Left ventricle myocardium inferior (tissue), 1 donor: ENCODE data around the gene TMEM217. TPM values are rescaled to one million over a fixed set of nuclear protein-coding genes. Genes with fewer than 3 reads are reported as not detected.
A peak's percentile ranks its signal among the peaks of the same experiment; 100 is the strongest.

ENCODE experiments used
- DNase-seq: peaks from one replicate; pipeline ENCODE4 v3.0.0-alpha.2; 2020
- H3K27ac ChIP-seq: fragments of 200-600 bp; replicated peaks from 2 replicates; pipeline ENCODE4 v1.8.0; 2021
- H3K27me3 ChIP-seq: fragments of 200-600 bp; 2 replicates; pipeline ENCODE4 v1.8.0; 2021; ENCODE audit warnings: low read depth
- H3K36me3 ChIP-seq: fragments of 200-600 bp; 2 replicates; pipeline ENCODE4 v1.8.0; 2021
- H3K4me1 ChIP-seq: fragments of 200-600 bp; 2 replicates; pipeline ENCODE4 v1.8.0; 2021
- H3K4me3 ChIP-seq: fragments of 200-600 bp; 2 replicates; pipeline ENCODE4 v1.8.0; 2021; ENCODE audit warnings: mild to moderate bottlenecking, moderate library complexity
- H3K9me3 ChIP-seq: fragments of 200-600 bp; replicated peaks from 2 replicates; pipeline ENCODE4 v1.8.0; 2021
- intact Hi-C: fragments of 100-400 bp; cut with micrococcal nuclease; formaldehyde crosslinking; loops from one replicate; pipeline ENCODE4 v1.11.0; 2022
- total RNA-seq: library from RNA; stranded (reverse); fragmentation: NEBNext Ultra II Directional; extraction: Animal tissue kit (Norgen Biotek cat#: 25700); gene quantifications from one replicate; pipeline ENCODE4 v1.2.1, GENCODE V29; 2021
- TF ChIP-seq, protein P1 (sequence below): fragments of 200-600 bp; IDR thresholded peaks from 2 replicates; pipeline ENCODE4 v1.8.0; 2021; ENCODE audit warnings: antibody characterized with exemption, mild to moderate bottlenecking, borderline replicate concordance
- donor health status: DM: no; HTN: yes; CAD: no; lungs with severe emphysema.

TMEM217 gene
- total RNA-seq, 1 donor from 2014 or later, result 0.80 TPM

DNA sequence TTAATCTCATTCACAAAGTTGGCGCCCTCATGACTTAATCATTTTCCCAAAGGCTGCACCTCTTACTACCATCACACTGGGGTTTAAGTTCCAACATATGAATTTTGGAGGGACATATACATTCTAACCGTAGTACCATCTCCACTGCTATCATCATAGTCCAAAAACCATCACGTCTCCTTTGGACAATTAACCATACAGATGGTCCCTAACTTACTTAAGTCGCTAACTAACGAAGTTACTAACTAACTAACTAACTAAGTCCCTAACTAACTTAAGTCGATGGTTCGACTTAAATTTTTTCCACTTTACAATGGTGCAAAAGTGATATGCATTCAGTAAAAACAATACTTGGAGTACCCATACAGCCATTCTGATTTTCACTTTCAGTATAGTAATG is 24.4 kb downstream of the TMEM217 start:
- H3K27ac ChIP-seq, result no peak overlapping the region
- no peak for DNase-seq
- intact Hi-C loops, result no loop called here
- no peaks in the 10 kb centered on the region for H3K4me1 ChIP-seq
- H3K4me3 ChIP-seq, result no peak overlapping the region
- H3K9me3 ChIP-seq, result no peaks in the 10 kb centered on the region
- no peaks in the 10 kb centered on the region for H3K27me3 ChIP-seq
- H3K36me3 ChIP-seq, result no peaks in the 10 kb centered on the region
- TF ChIP-seq, protein P1, sequence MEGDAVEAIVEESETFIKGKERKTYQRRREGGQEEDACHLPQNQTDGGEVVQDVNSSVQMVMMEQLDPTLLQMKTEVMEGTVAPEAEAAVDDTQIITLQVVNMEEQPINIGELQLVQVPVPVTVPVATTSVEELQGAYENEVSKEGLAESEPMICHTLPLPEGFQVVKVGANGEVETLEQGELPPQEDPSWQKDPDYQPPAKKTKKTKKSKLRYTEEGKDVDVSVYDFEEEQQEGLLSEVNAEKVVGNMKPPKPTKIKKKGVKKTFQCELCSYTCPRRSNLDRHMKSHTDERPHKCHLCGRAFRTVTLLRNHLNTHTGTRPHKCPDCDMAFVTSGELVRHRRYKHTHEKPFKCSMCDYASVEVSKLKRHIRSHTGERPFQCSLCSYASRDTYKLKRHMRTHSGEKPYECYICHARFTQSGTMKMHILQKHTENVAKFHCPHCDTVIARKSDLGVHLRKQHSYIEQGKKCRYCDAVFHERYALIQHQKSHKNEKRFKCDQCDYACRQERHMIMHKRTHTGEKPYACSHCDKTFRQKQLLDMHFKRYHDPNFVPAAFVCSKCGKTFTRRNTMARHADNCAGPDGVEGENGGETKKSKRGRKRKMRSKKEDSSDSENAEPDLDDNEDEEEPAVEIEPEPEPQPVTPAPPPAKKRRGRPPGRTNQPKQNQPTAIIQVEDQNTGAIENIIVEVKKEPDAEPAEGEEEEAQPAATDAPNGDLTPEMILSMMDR, result no peak

DNA sequence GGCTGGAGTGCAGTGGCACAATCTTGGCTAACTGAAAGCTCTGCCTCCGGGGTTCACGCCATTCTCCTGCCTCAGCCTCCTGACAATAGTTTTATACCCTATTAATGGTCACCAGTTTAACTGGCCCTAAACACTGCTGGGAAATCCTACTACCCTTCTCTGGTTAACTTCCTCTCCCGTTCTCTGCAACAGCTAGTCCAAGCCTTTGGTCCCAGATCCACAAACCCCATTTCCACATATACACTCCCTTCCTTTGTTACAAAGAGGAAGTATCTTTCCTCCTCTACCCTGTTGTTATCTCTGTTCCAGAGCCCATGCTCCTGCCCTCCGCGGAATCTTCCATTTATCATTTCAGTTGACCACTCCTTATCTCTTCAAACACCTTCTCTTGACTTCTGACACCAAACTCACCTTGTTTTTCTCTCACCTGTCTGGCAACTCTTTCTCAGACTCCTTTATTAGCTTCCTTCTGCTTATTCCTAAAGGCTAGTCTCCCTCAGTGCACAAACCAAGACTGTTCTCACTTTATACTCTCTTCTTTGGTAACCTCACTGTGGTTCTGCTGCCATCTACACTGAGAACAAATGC is 25.4 kb downstream of the TMEM217 start:
- TF ChIP-seq, protein P1, result no peak
- no peak overlapping the region for H3K4me3 ChIP-seq
- intact Hi-C loops, result no loop called here

DNA sequence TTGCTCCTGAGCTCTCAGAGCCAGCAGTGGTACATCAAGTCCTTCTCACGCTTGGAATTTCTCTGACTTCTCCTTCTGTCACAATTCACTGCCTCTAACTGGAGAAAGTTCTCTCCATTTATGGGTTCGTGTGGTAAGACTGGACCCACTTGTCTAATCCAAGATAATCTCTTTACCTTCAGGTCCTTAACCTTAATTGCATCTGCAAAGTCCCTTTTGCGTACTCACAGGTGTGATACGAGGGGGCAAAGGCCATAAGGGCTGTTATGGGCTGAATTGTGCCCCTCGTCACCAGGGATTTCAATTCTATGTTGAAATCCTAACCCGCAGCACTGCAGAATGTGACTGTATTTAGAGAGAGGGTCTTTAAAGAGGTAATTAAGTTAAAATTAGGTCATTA is 27.8 kb downstream of the TMEM217 start:
- no peaks in the 10 kb centered on the region for H3K9me3 ChIP-seq
- intact Hi-C loops, result no loop called here
- TF ChIP-seq, protein P1, result no peak
- no peaks in the 10 kb centered on the region for H3K27me3 ChIP-seq
- DNase-seq, result no peak
- H3K27ac ChIP-seq, result no peak overlapping the region
- no peak overlapping the region for H3K4me3 ChIP-seq
- no peaks in the 10 kb centered on the region for H3K4me1 ChIP-seq
- no peaks in the 10 kb centered on the region for H3K36me3 ChIP-seq

More for the DNA sequence above, 25.4 kb downstream of the TMEM217 start:
- no peaks in the 10 kb centered on the region for H3K27me3 ChIP-seq
- H3K4me1 ChIP-seq, result no peaks in the 10 kb centered on the region
- no peaks in the 10 kb centered on the region for H3K36me3 ChIP-seq
- H3K27ac ChIP-seq, result no peak overlapping the region
- no peaks in the 10 kb centered on the region for H3K9me3 ChIP-seq
- DNase-seq, result no peak

DNA sequence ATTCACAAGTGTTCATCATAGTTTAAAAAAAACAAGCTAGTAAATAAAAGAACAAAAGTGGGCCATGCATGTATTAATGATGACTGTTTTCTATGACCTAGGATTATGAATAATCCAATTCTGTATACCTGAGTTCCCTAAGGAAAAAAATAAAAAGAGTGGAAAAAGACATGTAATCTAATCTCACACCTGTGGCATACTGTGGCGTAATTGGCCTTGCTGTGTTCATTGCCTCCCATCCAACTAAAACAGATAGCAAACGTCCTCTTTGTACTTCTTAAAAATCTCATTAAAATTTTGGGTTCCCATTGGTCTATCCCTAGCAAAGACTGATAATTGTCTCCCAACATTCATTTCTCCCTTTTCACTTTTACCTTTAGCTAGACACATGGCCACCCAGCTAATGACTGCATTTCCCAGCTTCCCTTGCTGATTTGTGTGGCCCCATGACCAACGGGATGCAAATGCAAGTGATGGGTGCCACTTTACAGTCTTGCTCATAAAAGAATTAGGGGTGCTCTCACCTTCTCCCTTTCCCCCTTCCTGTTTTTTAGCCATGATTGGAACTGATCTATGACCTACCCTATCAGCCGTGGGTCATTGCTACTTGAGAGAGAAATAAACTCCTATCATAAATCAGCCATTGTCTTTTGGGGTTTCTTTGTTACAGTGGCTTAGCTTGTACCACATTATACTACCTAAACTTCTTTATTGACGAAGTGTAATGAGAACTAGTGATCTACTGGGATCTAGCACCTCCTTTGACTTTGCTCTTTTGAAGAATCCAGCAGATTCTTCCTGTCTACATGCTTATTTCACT is 32.4 kb downstream of the TMEM217 start:
- Histone ChIP-seq H3K36me3 (no peaks in the 10 kb centered on the region), H3K9me3 (no peaks in the 10 kb centered on the region), H3K27ac (no peak overlapping the region), H3K4me1 (peaks cover 15% of the 10 kb centered on the region), H3K27me3 (no peaks in the 10 kb centered on the region), H3K4me3 (no peak overlapping the region)
- intact Hi-C loops, result no loop called here
- DNase-seq, result no peak
- TF ChIP-seq, protein P1, result no peak

DNA sequence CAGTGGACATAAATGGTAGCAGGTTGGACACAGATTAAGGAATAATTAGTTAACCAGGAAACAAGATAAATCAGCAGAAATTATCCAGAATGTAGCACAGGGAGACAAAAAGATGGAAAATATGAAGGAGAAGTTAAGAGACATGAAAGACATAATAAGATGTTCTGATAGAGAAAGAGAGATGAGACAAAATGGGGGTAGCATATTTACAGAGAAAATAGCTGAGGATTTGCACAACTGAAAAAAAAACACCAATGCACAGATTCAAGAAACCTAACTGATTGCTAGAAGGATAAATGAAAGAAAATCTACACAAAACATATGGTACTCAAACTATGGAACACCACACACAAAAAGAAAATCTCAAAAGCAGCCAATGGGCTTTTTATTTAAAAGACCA is 35.0 kb downstream of the TMEM217 start:
- Histone ChIP-seq H3K4me3 (peak overlapping the region; percentile 74), H3K27me3 (no peaks in the 10 kb centered on the region), H3K9me3 (no peaks in the 10 kb centered on the region), H3K4me1 (peaks cover 15% of the 10 kb centered on the region), H3K27ac (peak overlapping the region; percentile 63), H3K36me3 (no peaks in the 10 kb centered on the region)
- intact Hi-C loops, result no loop called here
- no peak for DNase-seq
- TF ChIP-seq, protein P1, result no peak
